Subcutaneous adipose tissue (tissue), 4 donors: ENCODE results near the gene FCAMR. TPM values are rescaled to one million over a fixed set of nuclear protein-coding genes. Genes with fewer than 3 reads are reported as not detected.

ENCODE experiments used
- CTCF ChIP-seq: fragments of 450-650 bp; IDR thresholded peaks from one replicate; pipeline ENCODE4 v1.5.1; 2016; ENCODE audit warnings: low read depth, mild to moderate bottlenecking, control low read depth, antibody characterized with exemption, moderate library complexity
- total RNA-seq, 4 donors: library from RNA; depleted of rRNA; stranded (reverse); fragments of >200 nt; gene quantifications; one replicate each; pipeline ENCODE4 v1.1.0, GENCODE V29; 2016

Gene FCAMR
- total RNA-seq, 4 donors from 2014 or later, result not detected

- no peak for TF ChIP-seq CTCF
Observed at GRCh38 chr1:206955476-206956451, 14.5 kb downstream of the FCAMR start.

GRCh38 chr1:206954459-206955342 lies 15.6 kb downstream of the FCAMR start:
- TF ChIP-seq CTCF, result no peak

GRCh38 chr1:206953626-206954025 lies 16.6 kb downstream of the FCAMR start:
- TF ChIP-seq CTCF, result no peak

GRCh38 chr1:206953126-206953525 lies 17.1 kb downstream of the FCAMR start:
- TF ChIP-seq CTCF, result no peak

- TF ChIP-seq CTCF, result no peak
Observed at GRCh38 chr1:206952171-206952570, 18.1 kb downstream of the FCAMR start.

- no peak for TF ChIP-seq CTCF
Observed at GRCh38 chr1:206951318-206952100, 18.8 kb downstream of the FCAMR start.
